SK-N-SH (cell line): ENCODE measurements around the gene REXO1.

Experiments
- CHD2 ChIP-seq: fragments of 150-350 bp; IDR thresholded peaks from 2 replicates; pipeline ENCODE4 v1.6.1; 2018; ENCODE audit warnings: low read length; ENCODE audit not compliant: partially characterized antibody
- FOXJ3 ChIP-seq: sonication (generic); formaldehyde crosslinking; IDR thresholded peaks from 2 replicates; pipeline ENCODE4 v1.5.1; 2020; ENCODE audit warnings: mild to moderate bottlenecking, missing genetic modification reagents
- GABPA ChIP-seq: IDR thresholded peaks from 2 replicates; pipeline ENCODE4 v1.4.0; 2012; ENCODE audit warnings: low read depth, mild to moderate bottlenecking
- MAX ChIP-seq: IDR thresholded peaks from 2 replicates; pipeline ENCODE4 v1.4.0; 2012; ENCODE audit warnings: low read depth
- POLR2AphosphoS5 ChIP-seq: IDR thresholded peaks from 2 replicates; pipeline ENCODE4 v1.6.1; 2012; ENCODE audit warnings: low read depth, low read length
- RFX5 ChIP-seq: IDR thresholded peaks from 2 replicates; pipeline ENCODE4 v1.6.1; 2012; ENCODE audit warnings: mild to moderate bottlenecking, improper control_type of control experiment, low read length
- TAF1 ChIP-seq: IDR thresholded peaks from 2 replicates; pipeline ENCODE4 v1.6.1; 2012; ENCODE audit warnings: low read depth, mild to moderate bottlenecking, low read length, moderate library complexity, borderline replicate concordance
- USF2 ChIP-seq: fragments of 150-350 bp; IDR thresholded peaks from 2 replicates; pipeline ENCODE4 v1.6.1; 2017; ENCODE audit warnings: antibody characterized with exemption, low read length, low read depth, borderline replicate concordance
- YY1 ChIP-seq: IDR thresholded peaks from 2 replicates; pipeline ENCODE4 v1.4.0; 2012; ENCODE audit warnings: low read depth, mild to moderate bottlenecking
- TF ChIP-seq, protein P1 (sequence below): fragments of 200-600 bp; sonication (generic); IDR thresholded peaks from 2 replicates; pipeline ENCODE4 v1.6.1; 2017; ENCODE audit warnings: antibody characterized with exemption, mild to moderate bottlenecking, moderate library complexity

DNA sequence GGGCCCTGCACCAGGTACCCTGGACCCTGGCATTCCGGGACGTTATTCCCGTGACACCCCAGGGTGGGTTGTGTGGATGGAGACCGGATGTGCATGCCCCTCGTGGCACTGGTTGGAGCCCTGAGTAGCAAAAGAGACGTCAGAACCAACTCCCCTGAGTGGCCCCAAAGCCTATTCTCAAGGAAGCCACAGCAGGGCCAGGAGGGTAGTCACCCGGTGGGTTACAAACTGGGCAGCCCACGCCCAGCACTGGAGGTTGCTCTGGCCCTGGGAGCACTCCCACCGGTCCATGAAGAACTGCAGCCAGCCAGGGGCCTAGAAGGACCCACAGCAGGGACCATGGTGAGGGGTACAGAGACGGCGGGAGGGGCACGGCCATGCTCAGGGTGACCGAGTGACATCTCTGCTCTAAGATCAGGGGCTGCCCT is 7.6 kb upstream of the REXO1 start:
- TF ChIP-seq, protein P1, sequence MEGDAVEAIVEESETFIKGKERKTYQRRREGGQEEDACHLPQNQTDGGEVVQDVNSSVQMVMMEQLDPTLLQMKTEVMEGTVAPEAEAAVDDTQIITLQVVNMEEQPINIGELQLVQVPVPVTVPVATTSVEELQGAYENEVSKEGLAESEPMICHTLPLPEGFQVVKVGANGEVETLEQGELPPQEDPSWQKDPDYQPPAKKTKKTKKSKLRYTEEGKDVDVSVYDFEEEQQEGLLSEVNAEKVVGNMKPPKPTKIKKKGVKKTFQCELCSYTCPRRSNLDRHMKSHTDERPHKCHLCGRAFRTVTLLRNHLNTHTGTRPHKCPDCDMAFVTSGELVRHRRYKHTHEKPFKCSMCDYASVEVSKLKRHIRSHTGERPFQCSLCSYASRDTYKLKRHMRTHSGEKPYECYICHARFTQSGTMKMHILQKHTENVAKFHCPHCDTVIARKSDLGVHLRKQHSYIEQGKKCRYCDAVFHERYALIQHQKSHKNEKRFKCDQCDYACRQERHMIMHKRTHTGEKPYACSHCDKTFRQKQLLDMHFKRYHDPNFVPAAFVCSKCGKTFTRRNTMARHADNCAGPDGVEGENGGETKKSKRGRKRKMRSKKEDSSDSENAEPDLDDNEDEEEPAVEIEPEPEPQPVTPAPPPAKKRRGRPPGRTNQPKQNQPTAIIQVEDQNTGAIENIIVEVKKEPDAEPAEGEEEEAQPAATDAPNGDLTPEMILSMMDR: no peak
- no peak for TF ChIP-seq GABPA
- no peak for TF ChIP-seq CHD2
- TF ChIP-seq RFX5: no peak
- no peak for TF ChIP-seq MAX
- no peak for TF ChIP-seq YY1
- no peak for TF ChIP-seq USF2
- TF ChIP-seq TAF1: no peak
- no peak for TF ChIP-seq FOXJ3
- no peak for TF ChIP-seq POLR2AphosphoS5
